Measurements from ENCODE around the gene FAM9A. TPM values are rescaled to one million over a fixed set of nuclear protein-coding genes. Genes with fewer than 3 reads are reported as not detected.

The FAM9A gene
- total RNA-seq, 1 experiment from 2014 or later, result not detected

DNA sequence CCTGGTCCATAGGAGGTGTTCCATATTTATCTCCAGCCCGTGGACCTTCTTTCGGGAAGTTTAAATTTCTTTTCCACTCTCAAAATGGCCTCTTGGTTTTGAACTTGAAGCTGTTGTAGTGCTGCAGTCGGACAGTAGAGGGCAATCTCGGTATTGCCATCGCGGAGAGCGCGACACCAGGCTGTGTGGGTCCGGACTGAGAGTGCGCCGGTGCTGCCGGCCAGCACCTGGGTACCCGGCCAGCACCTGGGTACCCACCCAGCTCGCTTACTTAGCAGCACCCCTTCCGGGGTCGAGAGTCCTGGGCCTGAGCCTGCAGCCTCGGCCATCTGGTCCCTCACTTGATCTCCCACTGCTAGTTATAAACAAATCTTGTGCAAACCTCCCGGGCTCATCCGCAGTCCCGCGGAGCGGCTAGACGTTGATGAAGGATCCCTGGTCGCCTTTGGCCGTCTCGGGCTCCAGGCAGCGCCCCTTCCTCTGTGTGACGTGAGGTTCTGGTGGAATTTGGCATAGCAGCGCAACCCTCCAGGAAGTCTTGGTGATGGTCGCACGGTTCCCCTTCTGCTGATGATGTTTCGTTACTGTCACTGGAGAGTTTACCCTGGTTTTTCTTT lies 18.0 kb downstream of the FAM9A start:
- no peaks in the 10 kb centered on the region for H4K20me1 ChIP-seq (ENCODE audit: control insufficient read depth, insufficient read depth, insufficient read length)
- H3K9me3 ChIP-seq (ENCODE audit: control insufficient read depth, low read depth, low read length), result no peaks in the 10 kb centered on the region
- no peak overlapping the region for H3K4me2 ChIP-seq (ENCODE audit: insufficient read depth, insufficient read length, low read length)
- H3K27ac Mint-ChIP-seq, result no peak overlapping the region
- no peaks in the 10 kb centered on the region for H3K27me3 ChIP-seq (ENCODE audit: insufficient read depth, low read length)
- peaks cover 5 to 6% of the 10 kb centered on the region in 2 experiments; a peak in 3 of 4 replicates for H3K4me1 Mint-ChIP-seq
- no peak overlapping the region for H2BK20ac ChIP-seq (ENCODE audit: low read depth, low read length, poor library complexity, severe bottlenecking)
- H3K56ac ChIP-seq (ENCODE audit: insufficient read length, low read depth, low read length), result no peak overlapping the region
- no peak overlapping the region for H2BK120ac ChIP-seq (ENCODE audit: low read depth, low read length, poor library complexity, severe bottlenecking)
- peaks cover 2% of the 10 kb centered on the region for H3K27me3 Mint-ChIP-seq (ENCODE audit: low read depth)
- H3K36me3 Mint-ChIP-seq (ENCODE audit: insufficient read depth in 1 of 3, low read depth in 3 of 3), result no peaks in the 10 kb centered on the region; a peak in 1 of 7 replicates
- no peaks in the 10 kb centered on the region for H3K23me2 ChIP-seq (ENCODE audit: insufficient read length, low read depth, low read length, poor library complexity, severe bottlenecking)
- H3K4me1 ChIP-seq (ENCODE audit: insufficient read depth, low read length), result no peaks in the 10 kb centered on the region; the same call in 1 of the 2 replicates
- no peak overlapping the region for H3K9ac ChIP-seq (ENCODE audit: extremely low read depth, insufficient read length, low read length)
- no peak overlapping the region for H3K4ac ChIP-seq (ENCODE audit: low read depth, low read length)
- no peak overlapping the region for H3T11ph ChIP-seq (ENCODE audit: low read length)
- H3K27ac ChIP-seq (ENCODE audit: insufficient read length, low read depth, low read length), result no peak overlapping the region
- no peak overlapping the region for H3K4me3 Mint-ChIP-seq
- no peak overlapping the region for H2AFZ ChIP-seq (ENCODE audit: low read length)
- no peak overlapping the region for H3K18ac ChIP-seq (ENCODE audit: insufficient read length, low read depth, low read length)
- no peaks in the 10 kb centered on the region for H3K79me1 ChIP-seq (ENCODE audit: insufficient read depth, low read depth, low read length, poor library complexity, severe bottlenecking)
- H4K8ac ChIP-seq (replicated peaks; ENCODE audit: insufficient read length, low read depth, low read length), result no peak overlapping the region
- WGBS (ENCODE audit: extremely low coverage, insufficient read length, low lambda C conversion rate), result no CpG with 5 or more reads among the region's 32 CpGs
- no peak overlapping the region for H3K23ac ChIP-seq (ENCODE audit: insufficient read length, low read depth, low read length)
- peak; percentile 72 for DNase-seq
- no peaks in the 10 kb centered on the region for H3K79me2 ChIP-seq (ENCODE audit: insufficient read depth, low read length)
- H2BK12ac ChIP-seq (ENCODE audit: insufficient read length, low read depth, low read length), result no peak overlapping the region
- no peak overlapping the region for H2BK15ac ChIP-seq (ENCODE audit: low read depth, low read length)
- H3K14ac ChIP-seq (ENCODE audit: insufficient read depth, low read length), result no peak overlapping the region; the same call in 1 of the 2 replicates
- H4K91ac ChIP-seq (ENCODE audit: insufficient read length, low read depth, low read length), result no peak overlapping the region
- H3K9me3 Mint-ChIP-seq, result peaks cover 0 to 20% of the 10 kb centered on the region in 2 experiments; a peak in 2 of 5 replicates
- no peak overlapping the region for H2AK5ac ChIP-seq (ENCODE audit: insufficient read length, low read length)
- TF ChIP-seq, protein P1, sequence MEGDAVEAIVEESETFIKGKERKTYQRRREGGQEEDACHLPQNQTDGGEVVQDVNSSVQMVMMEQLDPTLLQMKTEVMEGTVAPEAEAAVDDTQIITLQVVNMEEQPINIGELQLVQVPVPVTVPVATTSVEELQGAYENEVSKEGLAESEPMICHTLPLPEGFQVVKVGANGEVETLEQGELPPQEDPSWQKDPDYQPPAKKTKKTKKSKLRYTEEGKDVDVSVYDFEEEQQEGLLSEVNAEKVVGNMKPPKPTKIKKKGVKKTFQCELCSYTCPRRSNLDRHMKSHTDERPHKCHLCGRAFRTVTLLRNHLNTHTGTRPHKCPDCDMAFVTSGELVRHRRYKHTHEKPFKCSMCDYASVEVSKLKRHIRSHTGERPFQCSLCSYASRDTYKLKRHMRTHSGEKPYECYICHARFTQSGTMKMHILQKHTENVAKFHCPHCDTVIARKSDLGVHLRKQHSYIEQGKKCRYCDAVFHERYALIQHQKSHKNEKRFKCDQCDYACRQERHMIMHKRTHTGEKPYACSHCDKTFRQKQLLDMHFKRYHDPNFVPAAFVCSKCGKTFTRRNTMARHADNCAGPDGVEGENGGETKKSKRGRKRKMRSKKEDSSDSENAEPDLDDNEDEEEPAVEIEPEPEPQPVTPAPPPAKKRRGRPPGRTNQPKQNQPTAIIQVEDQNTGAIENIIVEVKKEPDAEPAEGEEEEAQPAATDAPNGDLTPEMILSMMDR (conservative IDR thresholded peaks at IDR 0.05), result peak; percentile 69
- H2BK5ac ChIP-seq (ENCODE audit: insufficient read length, low read length), result no peak overlapping the region
- H4K5ac ChIP-seq (ENCODE audit: insufficient read length, low read depth, low read length), result no peak overlapping the region
